HUES48 (cell line): ENCODE measurements around the gene CTDSP1.

Experiments used
- H3K27ac ChIP-seq: one replicate; pipeline ENCODE4 v1.7.0; 2013; ENCODE audit warnings: low read depth, low read length, inconsistent platforms
- H3K27me3 ChIP-seq: 2 replicates; pipeline ENCODE4 v1.6.1; 2013; ENCODE audit warnings: mild to moderate bottlenecking, low read length; ENCODE audit not compliant: control insufficient read depth, insufficient read depth
- H3K36me3 ChIP-seq: 2 replicates; pipeline ENCODE4 v1.6.1; 2013; ENCODE audit warnings: low read length; ENCODE audit not compliant: control insufficient read depth, insufficient read depth
- H3K4me1 ChIP-seq: 2 replicates; pipeline ENCODE4 v1.6.1; 2013; ENCODE audit warnings: mild to moderate bottlenecking, low read length; ENCODE audit not compliant: control insufficient read depth, insufficient read depth
- H3K4me3 ChIP-seq: 2 replicates; pipeline ENCODE4 v1.5.1; 2013; ENCODE audit warnings: mild to moderate bottlenecking, low read depth, low read length
- H3K9ac ChIP-seq: 2 replicates; pipeline ENCODE4 v1.6.1; 2013; ENCODE audit warnings: mild to moderate bottlenecking, low read depth, low read length, moderate library complexity
- H3K9me3 ChIP-seq: 2 replicates; pipeline ENCODE4 v1.6.1; 2013; ENCODE audit warnings: low read length; ENCODE audit not compliant: control insufficient read depth, insufficient read depth

The CTDSP1 gene

GRCh38 chr2:218406949-218407618, 7.4 kb downstream of the CTDSP1 start:
- peaks cover 18% of the 10 kb centered on the region for H3K36me3 ChIP-seq
- peak overlapping the region; percentile 50 for H3K9ac ChIP-seq
- peaks cover 16% of the 10 kb centered on the region for H3K4me1 ChIP-seq
- peak overlapping the region; percentile 96 for H3K27ac ChIP-seq
- H3K4me3 ChIP-seq = peak overlapping the region; percentile 62
- H3K27me3 ChIP-seq = no peaks in the 10 kb centered on the region
- H3K9me3 ChIP-seq = no peaks in the 10 kb centered on the region

GRCh38 chr2:218407717-218408116, 8.0 kb downstream of the CTDSP1 start:
- Histone ChIP-seq H3K4me1 (peaks cover 16% of the 10 kb centered on the region), H3K9me3 (no peaks in the 10 kb centered on the region), H3K9ac (no peak overlapping the region), H3K36me3 (peaks cover 14% of the 10 kb centered on the region), H3K27me3 (no peaks in the 10 kb centered on the region), H3K4me3 (no peak overlapping the region), H3K27ac (no peak overlapping the region)

DNA sequence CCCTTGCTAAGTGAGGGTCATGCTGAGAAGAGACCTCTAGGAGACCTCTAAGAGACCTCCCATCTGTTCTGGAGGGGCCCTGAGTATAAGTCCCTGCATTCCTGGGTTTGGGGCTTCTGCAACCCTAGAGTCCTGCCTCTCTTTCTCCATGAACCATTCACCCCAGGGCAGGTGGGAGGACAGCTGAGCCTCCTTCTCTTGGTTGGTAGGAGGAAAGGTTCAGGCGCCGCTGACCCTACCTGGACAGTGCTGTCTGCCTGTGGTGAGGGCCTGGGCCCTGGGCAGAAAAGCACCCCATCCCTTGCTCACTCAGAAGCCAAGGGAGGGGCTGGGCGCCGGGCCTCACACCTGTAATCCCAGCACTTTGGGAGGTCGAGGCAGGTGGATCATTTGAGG, 18.7 kb downstream of the CTDSP1 start:
- peaks cover 16% of the 10 kb centered on the region for H3K4me1 ChIP-seq

DNA sequence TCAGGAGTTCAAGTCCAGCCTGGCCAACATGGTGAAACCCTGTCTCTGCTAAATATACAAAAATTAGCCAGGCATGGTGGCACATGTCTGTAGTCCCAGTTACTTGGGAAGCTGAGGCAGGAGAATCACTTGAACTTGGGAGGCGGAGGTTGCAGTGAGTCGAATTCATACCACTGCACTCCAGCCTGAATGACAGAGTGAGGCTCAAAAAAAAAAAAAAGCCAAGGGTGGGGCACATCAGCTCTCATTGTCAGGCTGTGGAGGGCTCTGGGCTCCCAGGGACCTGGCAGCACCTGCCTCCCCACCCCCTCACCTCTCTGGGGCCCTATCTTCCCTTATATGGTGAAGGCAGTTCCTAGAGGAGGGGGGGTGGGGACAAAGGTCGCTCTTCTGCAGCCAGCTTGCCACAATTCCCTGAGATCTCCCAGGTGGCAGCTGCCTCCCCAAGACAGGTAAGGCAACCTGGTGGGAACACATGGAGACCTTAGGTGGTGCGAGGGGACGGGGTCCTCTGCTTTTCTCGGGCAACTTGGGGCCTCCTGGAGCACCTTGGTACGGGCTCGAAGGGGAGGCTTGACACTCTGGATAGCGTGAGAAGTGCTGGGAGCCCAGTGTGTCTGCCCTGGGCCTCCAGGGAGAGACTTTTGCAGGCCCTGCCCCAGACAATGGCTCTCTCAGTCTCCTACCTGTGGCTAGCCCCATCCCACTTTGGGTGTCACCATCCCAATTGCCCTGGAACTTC, 19.2 kb downstream of the CTDSP1 start, which contains the start of gene VIL1:
Gene VIL1 (plus strand): TSS at position 407 of the 742 bp plus-strand sequence. CDS start 4,656 bp downstream, outside the sequence.
- no peak within 1 kb of the TSS for H3K9ac ChIP-seq
- H3K4me1 ChIP-seq = peaks cover 16% of the 10 kb centered on the region
- H3K27ac ChIP-seq = peak within 1 kb of the TSS; percentile 59
- H3K36me3 ChIP-seq = no peaks in the 10 kb centered on the region
- H3K4me3 ChIP-seq = no peak within 1 kb of the TSS
- no peaks in the 10 kb centered on the region for H3K27me3 ChIP-seq
- no peaks in the 10 kb centered on the region for H3K9me3 ChIP-seq

More for the DNA sequence above, 18.7 kb downstream of the CTDSP1 start:
- Histone ChIP-seq H3K4me3 (no peak overlapping the region), H3K36me3 (no peaks in the 10 kb centered on the region), H3K9me3 (no peaks in the 10 kb centered on the region), H3K27ac (no peak overlapping the region), H3K27me3 (no peaks in the 10 kb centered on the region), H3K9ac (no peak overlapping the region)

DNA sequence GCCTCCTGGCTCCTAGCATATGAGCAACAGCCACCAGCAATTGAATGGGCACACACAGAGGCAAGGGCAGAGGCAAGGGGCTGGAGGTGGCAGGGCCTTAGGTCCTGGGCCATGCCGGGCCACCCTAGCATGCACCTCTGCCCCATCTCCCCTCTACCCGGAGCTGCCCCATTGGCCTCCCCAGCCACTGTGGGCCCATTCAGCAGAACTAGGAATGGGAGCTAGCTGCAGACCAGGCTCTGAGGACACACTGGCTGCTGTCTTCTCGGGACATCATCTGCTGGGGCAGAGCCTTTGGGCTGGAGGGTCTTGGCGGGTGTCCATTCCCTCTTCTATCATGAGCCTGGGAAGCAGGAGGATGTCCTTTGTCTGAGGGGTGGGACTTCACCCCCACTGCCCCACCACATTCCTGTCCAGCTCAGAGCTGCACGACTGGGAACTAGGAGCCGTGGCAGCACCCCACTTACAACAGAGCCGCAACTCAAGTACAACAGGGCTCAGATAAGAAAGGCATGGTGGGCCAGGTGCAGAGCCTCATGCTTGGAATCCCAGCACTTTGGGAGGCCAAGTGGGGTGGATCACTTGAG, 20.1 kb downstream of the CTDSP1 start:
- H3K27me3 ChIP-seq = no peaks in the 10 kb centered on the region
- H3K9me3 ChIP-seq = no peaks in the 10 kb centered on the region
- no peak overlapping the region for H3K4me3 ChIP-seq
- H3K36me3 ChIP-seq = no peaks in the 10 kb centered on the region
- H3K4me1 ChIP-seq = peaks cover 16% of the 10 kb centered on the region
- no peak overlapping the region for H3K27ac ChIP-seq
- no peak overlapping the region for H3K9ac ChIP-seq

DNA sequence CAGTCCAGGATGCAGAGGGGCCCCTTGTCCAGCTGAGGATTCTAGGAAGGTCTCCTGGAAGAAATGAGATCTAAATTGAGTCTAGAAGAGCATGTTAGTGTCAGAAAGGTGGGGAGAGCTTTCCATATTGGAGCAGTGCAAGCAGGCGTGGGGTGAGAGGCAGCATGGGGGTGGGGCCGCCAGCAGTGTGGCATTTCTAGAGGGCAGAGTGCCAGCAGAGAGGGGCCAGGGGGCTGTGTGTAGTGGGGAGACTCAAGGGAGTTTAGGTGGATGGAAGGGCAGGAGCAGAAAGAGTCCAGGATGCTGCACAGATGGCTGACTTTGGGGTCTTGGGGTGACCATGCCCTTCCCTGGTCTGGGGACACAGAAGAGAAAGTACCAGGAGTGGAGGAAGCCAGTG, 21.4 kb downstream of the CTDSP1 start:
- peaks cover 16% of the 10 kb centered on the region for H3K4me1 ChIP-seq
- H3K9me3 ChIP-seq = no peaks in the 10 kb centered on the region
- H3K27me3 ChIP-seq = no peaks in the 10 kb centered on the region
- no peak overlapping the region for H3K4me3 ChIP-seq
- H3K27ac ChIP-seq = no peak overlapping the region
- no peak overlapping the region for H3K9ac ChIP-seq
- no peaks in the 10 kb centered on the region for H3K36me3 ChIP-seq

- Histone ChIP-seq H3K9me3 (no peaks in the 10 kb centered on the region), H3K4me3 (no peak overlapping the region), H3K27ac (no peak overlapping the region), H3K36me3 (no peaks in the 10 kb centered on the region), H3K4me1 (peaks cover 16% of the 10 kb centered on the region), H3K9ac (no peak overlapping the region), H3K27me3 (no peaks in the 10 kb centered on the region)
Observed at GRCh38 chr2:218422403-218423086, 22.9 kb downstream of the CTDSP1 start.

GRCh38 chr2:218423584-218423983, 23.9 kb downstream of the CTDSP1 start:
- H3K36me3 ChIP-seq = no peaks in the 10 kb centered on the region
- H3K27ac ChIP-seq = no peak overlapping the region
- H3K27me3 ChIP-seq = no peaks in the 10 kb centered on the region
- peaks cover 12% of the 10 kb centered on the region for H3K4me1 ChIP-seq
- no peak overlapping the region for H3K4me3 ChIP-seq
- no peaks in the 10 kb centered on the region for H3K9me3 ChIP-seq
- no peak overlapping the region for H3K9ac ChIP-seq

GRCh38 chr2:218425531-218425930, 25.9 kb downstream of the CTDSP1 start:
- H3K27ac ChIP-seq = no peak overlapping the region
- H3K9me3 ChIP-seq = no peaks in the 10 kb centered on the region
- no peaks in the 10 kb centered on the region for H3K36me3 ChIP-seq
- H3K4me3 ChIP-seq = no peak overlapping the region
- no peak overlapping the region for H3K9ac ChIP-seq
- H3K27me3 ChIP-seq = no peaks in the 10 kb centered on the region
- no peaks in the 10 kb centered on the region for H3K4me1 ChIP-seq

- no peaks in the 10 kb centered on the region for H3K36me3 ChIP-seq
- no peak overlapping the region for H3K4me3 ChIP-seq
- no peaks in the 10 kb centered on the region for H3K4me1 ChIP-seq
- H3K27ac ChIP-seq = no peak overlapping the region
- no peaks in the 10 kb centered on the region for H3K27me3 ChIP-seq
- no peak overlapping the region for H3K9ac ChIP-seq
- H3K9me3 ChIP-seq = no peaks in the 10 kb centered on the region
Observed at GRCh38 chr2:218427741-218428140, 28.1 kb downstream of the CTDSP1 start.
